ENCODE data around the gene KCNJ15. TPM values are rescaled to one million over a fixed set of nuclear protein-coding genes. Genes with fewer than 3 reads are reported as not detected.

Gene KCNJ15
- total and polyA plus RNA-seq, 2 experiments from 2014 or later: not detected

DNA sequence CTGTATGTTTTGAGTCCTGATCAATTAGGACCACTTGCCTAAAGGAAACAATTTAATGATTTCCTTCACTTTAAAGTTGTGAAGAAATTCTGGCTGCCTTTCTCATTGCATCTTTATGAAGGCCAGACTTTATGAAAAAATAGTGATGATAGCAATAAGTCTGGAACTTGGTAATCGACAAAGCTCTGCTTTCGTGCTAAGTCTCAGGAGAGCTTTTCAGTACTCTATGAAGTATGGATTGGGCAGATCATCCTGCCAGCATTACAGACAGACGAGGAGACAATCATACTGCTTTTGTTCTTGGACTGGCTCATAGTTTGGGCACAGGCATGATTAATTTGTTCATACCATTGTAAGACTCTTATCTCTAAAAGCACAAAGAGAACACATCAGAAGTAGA is 45.5 kb upstream of the KCNJ15 start:
- Histone ChIP-seq H3K27ac (ENCODE audit: low read depth) (no peak overlapping the region), H3F3A (replicated peaks; ENCODE audit: low read depth) (no peaks in the 10 kb centered on the region), H2AFZ (no peak overlapping the region), H3K79me2 (replicated peaks; ENCODE audit: insufficient read depth) (no peaks in the 10 kb centered on the region), H4K20me1 (replicated peaks; ENCODE audit: insufficient read depth) (no peaks in the 10 kb centered on the region), H3K9me2 (ENCODE audit: insufficient read depth) (0 out of 2 replicates have a peak, but pooled peaks cover 11% of the 10 kb centered on the region), H3K4me3 (no peak overlapping the region), H3K4me2 (no peak overlapping the region), H3K36me3 (ENCODE audit: insufficient read depth) (no peaks in the 10 kb centered on the region), H3K27me3 (ENCODE audit: insufficient read depth) (no peaks in the 10 kb centered on the region), H3K4me1 (ENCODE audit: insufficient read depth) (no peaks in the 10 kb centered on the region)
- Mint-ChIP-seq H3K9me3 (peaks cover 18% of the 10 kb centered on the region), H3K27me3 (ENCODE audit: insufficient read depth, low read depth, poor library complexity) (peaks cover 2% of the 10 kb centered on the region), H3K4me1 (peaks cover 2% of the 10 kb centered on the region; the same call in 1 of the 3 replicates), H3K27ac (no peak overlapping the region), H3K4me3 (no peak overlapping the region), H3K36me3 (ENCODE audit: low read depth) (no peaks in the 10 kb centered on the region; the same call in 1 of the 3 replicates)
- DNase-seq (ENCODE audit: low spot score) (no peak), ATAC-seq (no peak)
- no peak for TF ChIP-seq ZNF331 (CRISPR knock-in tag; IDR thresholded peaks at IDR 0.05; ENCODE audit: low read depth)
- TF ChIP-seq STAT1 (IDR thresholded peaks at IDR 0.05; ENCODE audit: unreplicated experiment): no peak
- TF ChIP-seq, protein P1, sequence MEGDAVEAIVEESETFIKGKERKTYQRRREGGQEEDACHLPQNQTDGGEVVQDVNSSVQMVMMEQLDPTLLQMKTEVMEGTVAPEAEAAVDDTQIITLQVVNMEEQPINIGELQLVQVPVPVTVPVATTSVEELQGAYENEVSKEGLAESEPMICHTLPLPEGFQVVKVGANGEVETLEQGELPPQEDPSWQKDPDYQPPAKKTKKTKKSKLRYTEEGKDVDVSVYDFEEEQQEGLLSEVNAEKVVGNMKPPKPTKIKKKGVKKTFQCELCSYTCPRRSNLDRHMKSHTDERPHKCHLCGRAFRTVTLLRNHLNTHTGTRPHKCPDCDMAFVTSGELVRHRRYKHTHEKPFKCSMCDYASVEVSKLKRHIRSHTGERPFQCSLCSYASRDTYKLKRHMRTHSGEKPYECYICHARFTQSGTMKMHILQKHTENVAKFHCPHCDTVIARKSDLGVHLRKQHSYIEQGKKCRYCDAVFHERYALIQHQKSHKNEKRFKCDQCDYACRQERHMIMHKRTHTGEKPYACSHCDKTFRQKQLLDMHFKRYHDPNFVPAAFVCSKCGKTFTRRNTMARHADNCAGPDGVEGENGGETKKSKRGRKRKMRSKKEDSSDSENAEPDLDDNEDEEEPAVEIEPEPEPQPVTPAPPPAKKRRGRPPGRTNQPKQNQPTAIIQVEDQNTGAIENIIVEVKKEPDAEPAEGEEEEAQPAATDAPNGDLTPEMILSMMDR (conservative IDR thresholded peaks at IDR 0.05; ENCODE audit: low read depth in 2 of 2): no peak
- no peak for TF ChIP-seq CREB1 (CRISPR knock-in tag; IDR thresholded peaks at IDR 0.05; ENCODE audit: low read depth)
- TF ChIP-seq EZH2phosphoT487 (IDR thresholded peaks at IDR 0.05; ENCODE audit: unreplicated experiment): no peak
- TF ChIP-seq, protein P2, sequence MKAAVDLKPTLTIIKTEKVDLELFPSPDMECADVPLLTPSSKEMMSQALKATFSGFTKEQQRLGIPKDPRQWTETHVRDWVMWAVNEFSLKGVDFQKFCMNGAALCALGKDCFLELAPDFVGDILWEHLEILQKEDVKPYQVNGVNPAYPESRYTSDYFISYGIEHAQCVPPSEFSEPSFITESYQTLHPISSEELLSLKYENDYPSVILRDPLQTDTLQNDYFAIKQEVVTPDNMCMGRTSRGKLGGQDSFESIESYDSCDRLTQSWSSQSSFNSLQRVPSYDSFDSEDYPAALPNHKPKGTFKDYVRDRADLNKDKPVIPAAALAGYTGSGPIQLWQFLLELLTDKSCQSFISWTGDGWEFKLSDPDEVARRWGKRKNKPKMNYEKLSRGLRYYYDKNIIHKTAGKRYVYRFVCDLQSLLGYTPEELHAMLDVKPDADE (IDR thresholded peaks at IDR 0.05): no peak
- no peak for TF ChIP-seq JUNB (IDR thresholded peaks at IDR 0.05; ENCODE audit: unreplicated experiment)
- TF ChIP-seq, protein P3, sequence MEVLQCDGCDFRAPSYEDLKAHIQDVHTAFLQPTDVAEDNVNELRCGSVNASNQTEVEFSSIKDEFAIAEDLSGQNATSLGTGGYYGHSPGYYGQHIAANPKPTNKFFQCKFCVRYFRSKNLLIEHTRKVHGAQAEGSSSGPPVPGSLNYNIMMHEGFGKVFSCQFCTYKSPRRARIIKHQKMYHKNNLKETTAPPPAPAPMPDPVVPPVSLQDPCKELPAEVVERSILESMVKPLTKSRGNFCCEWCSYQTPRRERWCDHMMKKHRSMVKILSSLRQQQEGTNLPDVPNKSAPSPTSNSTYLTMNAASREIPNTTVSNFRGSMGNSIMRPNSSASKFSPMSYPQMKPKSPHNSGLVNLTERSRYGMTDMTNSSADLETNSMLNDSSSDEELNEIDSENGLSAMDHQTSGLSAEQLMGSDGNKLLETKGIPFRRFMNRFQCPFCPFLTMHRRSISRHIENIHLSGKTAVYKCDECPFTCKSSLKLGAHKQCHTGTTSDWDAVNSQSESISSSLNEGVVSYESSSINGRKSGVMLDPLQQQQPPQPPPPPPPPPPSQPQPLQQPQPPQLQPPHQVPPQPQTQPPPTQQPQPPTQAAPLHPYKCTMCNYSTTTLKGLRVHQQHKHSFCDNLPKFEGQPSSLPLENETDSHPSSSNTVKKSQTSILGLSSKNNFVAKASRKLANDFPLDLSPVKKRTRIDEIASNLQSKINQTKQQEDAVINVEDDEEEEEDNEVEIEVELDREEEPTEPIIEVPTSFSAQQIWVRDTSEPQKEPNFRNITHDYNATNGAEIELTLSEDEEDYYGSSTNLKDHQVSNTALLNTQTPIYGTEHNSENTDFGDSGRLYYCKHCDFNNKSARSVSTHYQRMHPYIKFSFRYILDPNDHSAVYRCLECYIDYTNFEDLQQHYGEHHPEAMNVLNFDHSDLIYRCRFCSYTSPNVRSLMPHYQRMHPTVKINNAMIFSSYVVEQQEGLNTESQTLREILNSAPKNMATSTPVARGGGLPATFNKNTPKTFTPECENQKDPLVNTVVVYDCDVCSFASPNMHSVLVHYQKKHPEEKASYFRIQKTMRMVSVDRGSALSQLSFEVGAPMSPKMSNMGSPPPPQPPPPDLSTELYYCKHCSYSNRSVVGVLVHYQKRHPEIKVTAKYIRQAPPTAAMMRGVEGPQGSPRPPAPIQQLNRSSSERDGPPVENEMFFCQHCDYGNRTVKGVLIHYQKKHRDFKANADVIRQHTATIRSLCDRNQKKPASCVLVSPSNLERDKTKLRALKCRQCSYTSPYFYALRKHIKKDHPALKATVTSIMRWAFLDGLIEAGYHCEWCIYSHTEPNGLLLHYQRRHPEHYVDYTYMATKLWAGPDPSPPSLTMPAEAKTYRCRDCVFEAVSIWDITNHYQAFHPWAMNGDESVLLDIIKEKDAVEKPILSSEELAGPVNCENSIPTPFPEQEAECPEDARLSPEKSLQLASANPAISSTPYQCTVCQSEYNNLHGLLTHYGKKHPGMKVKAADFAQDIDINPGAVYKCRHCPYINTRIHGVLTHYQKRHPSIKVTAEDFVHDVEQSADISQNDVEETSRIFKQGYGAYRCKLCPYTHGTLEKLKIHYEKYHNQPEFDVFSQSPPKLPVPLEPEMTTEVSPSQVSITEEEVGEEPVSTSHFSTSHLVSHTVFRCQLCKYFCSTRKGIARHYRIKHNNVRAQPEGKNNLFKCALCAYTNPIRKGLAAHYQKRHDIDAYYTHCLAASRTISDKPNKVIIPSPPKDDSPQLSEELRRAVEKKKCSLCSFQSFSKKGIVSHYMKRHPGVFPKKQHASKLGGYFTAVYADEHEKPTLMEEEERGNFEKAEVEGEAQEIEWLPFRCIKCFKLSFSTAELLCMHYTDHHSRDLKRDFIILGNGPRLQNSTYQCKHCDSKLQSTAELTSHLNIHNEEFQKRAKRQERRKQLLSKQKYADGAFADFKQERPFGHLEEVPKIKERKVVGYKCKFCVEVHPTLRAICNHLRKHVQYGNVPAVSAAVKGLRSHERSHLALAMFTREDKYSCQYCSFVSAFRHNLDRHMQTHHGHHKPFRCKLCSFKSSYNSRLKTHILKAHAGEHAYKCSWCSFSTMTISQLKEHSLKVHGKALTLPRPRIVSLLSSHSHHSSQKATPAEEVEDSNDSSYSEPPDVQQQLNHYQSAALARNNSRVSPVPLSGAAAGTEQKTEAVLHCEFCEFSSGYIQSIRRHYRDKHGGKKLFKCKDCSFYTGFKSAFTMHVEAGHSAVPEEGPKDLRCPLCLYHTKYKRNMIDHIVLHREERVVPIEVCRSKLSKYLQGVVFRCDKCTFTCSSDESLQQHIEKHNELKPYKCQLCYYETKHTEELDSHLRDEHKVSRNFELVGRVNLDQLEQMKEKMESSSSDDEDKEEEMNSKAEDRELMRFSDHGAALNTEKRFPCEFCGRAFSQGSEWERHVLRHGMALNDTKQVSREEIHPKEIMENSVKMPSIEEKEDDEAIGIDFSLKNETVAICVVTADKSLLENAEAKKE (CRISPR knock-in tag; IDR thresholded peaks at IDR 0.05): no peak
- TF ChIP-seq, protein P4, sequence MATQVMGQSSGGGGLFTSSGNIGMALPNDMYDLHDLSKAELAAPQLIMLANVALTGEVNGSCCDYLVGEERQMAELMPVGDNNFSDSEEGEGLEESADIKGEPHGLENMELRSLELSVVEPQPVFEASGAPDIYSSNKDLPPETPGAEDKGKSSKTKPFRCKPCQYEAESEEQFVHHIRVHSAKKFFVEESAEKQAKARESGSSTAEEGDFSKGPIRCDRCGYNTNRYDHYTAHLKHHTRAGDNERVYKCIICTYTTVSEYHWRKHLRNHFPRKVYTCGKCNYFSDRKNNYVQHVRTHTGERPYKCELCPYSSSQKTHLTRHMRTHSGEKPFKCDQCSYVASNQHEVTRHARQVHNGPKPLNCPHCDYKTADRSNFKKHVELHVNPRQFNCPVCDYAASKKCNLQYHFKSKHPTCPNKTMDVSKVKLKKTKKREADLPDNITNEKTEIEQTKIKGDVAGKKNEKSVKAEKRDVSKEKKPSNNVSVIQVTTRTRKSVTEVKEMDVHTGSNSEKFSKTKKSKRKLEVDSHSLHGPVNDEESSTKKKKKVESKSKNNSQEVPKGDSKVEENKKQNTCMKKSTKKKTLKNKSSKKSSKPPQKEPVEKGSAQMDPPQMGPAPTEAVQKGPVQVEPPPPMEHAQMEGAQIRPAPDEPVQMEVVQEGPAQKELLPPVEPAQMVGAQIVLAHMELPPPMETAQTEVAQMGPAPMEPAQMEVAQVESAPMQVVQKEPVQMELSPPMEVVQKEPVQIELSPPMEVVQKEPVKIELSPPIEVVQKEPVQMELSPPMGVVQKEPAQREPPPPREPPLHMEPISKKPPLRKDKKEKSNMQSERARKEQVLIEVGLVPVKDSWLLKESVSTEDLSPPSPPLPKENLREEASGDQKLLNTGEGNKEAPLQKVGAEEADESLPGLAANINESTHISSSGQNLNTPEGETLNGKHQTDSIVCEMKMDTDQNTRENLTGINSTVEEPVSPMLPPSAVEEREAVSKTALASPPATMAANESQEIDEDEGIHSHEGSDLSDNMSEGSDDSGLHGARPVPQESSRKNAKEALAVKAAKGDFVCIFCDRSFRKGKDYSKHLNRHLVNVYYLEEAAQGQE (IDR thresholded peaks at IDR 0.05; ENCODE audit: unreplicated experiment): no peak

Data from GM23338 (cell line).